Mesendoderm (in vitro differentiated cells): ENCODE data around the gene TENM4.
A peak's percentile ranks its signal among the peaks of the same experiment; 100 is the strongest.

Experiments
- DNase-seq: peaks from one replicate; pipeline ENCODE4 v3.0.0; 2013
- H2AK5ac ChIP-seq: 2 replicates; pipeline ENCODE4 v1.6.1; 2013; ENCODE audit warnings: low read length, inconsistent platforms
- H2BK120ac ChIP-seq: 2 replicates; pipeline ENCODE4 v1.6.1; 2013; ENCODE audit warnings: low read depth, mild to moderate bottlenecking, low read length, moderate library complexity, mixed read lengths
- H2BK15ac ChIP-seq: replicated peaks from 2 replicates; pipeline ENCODE4 v1.6.1; 2013; ENCODE audit warnings: low read depth, mild to moderate bottlenecking, moderate library complexity
- H2BK5ac ChIP-seq: 2 replicates; pipeline ENCODE4 v1.6.1; 2013; ENCODE audit warnings: low read length, inconsistent platforms
- H3K18ac ChIP-seq: 2 replicates; pipeline ENCODE4 v1.6.1; 2013; ENCODE audit warnings: mild to moderate bottlenecking, low read length, mixed read lengths
- H3K23ac ChIP-seq: one replicate; pipeline ENCODE4 v1.6.1; 2013; ENCODE audit warnings: low read length
- H3K27ac ChIP-seq: 2 replicates; pipeline ENCODE4 v1.5.1; 2013; ENCODE audit warnings: low read depth, mild to moderate bottlenecking, inconsistent platforms, low read length, moderate library complexity
- H3K27me3 ChIP-seq: 2 replicates; pipeline ENCODE4 v1.6.1; 2013; ENCODE audit warnings: low read length, control low read depth, mild to moderate bottlenecking, inconsistent platforms; ENCODE audit not compliant: insufficient read depth, poor library complexity
- H3K36me3 ChIP-seq: 2 replicates; pipeline ENCODE4 v1.6.1; 2013; ENCODE audit warnings: low read length, inconsistent platforms; ENCODE audit not compliant: control insufficient read depth, insufficient read depth
- H3K4ac ChIP-seq: one replicate; pipeline ENCODE4 v1.6.1; 2013; ENCODE audit warnings: low read depth, mild to moderate bottlenecking, low read length, moderate library complexity
- H3K4me1 ChIP-seq: 2 replicates; pipeline ENCODE4 v1.6.1; 2013; ENCODE audit warnings: low read depth, low read length, inconsistent platforms; ENCODE audit not compliant: control insufficient read depth
- H3K4me2 ChIP-seq: 2 replicates; pipeline ENCODE4 v1.6.1; 2013; ENCODE audit warnings: low read length
- H3K4me3 ChIP-seq: 2 replicates; pipeline ENCODE4 v1.5.1; 2013; ENCODE audit warnings: mild to moderate bottlenecking, low read length
- H3K56ac ChIP-seq: one replicate; pipeline ENCODE4 v1.6.1; 2013; ENCODE audit warnings: low read length
- H3K79me1 ChIP-seq: 2 replicates; pipeline ENCODE4 v1.6.1; 2013; ENCODE audit warnings: low read length, inconsistent platforms
- H3K79me2 ChIP-seq: 2 replicates; pipeline ENCODE4 v1.6.1; 2013; ENCODE audit warnings: mild to moderate bottlenecking, low read length; ENCODE audit not compliant: control insufficient read depth, insufficient read depth
- H3K9ac ChIP-seq: 2 replicates; pipeline ENCODE4 v1.6.1; 2013; ENCODE audit warnings: low read length, inconsistent platforms
- H4K5ac ChIP-seq: one replicate; pipeline ENCODE4 v1.6.1; 2013; ENCODE audit warnings: low read length
- H4K8ac ChIP-seq: one replicate; pipeline ENCODE4 v1.6.1; 2013; ENCODE audit warnings: low read depth, mild to moderate bottlenecking, control low read depth, low read length, moderate library complexity
- WGBS: extraction: QIAGEN DNeasy Blood & Tissue Kit; methylation state at CpG from one replicate; pipeline ENCODE4 v1.1.7; 2013; ENCODE audit warnings: low lambda C conversion rate, missing lambda C conversion rate; ENCODE audit not compliant: insufficient coverage; ENCODE audit errors: extremely low coverage; 5-methylcytosine and 5-hydroxymethylcytosine counted together

Gene TENM4

GRCh38 chr11:79374727-79375126 lies 66.1 kb downstream of the TENM4 start:
- no peak overlapping the region for H3K4ac ChIP-seq
- WGBS, result no CpG with 5 or more reads among the region's 7 CpGs

GRCh38 chr11:79371724-79372123 lies 69.1 kb downstream of the TENM4 start:
- Histone ChIP-seq H2BK120ac (no peak overlapping the region), H3K4me1 (peaks cover 48% of the 10 kb centered on the region), H4K8ac (no peak overlapping the region), H3K23ac (no peak overlapping the region), H3K18ac (no peak overlapping the region), H3K27me3 (no peaks in the 10 kb centered on the region), H3K4ac (no peak overlapping the region), H3K4me3 (no peak overlapping the region), H2BK15ac (no peak overlapping the region), H3K9ac (no peak overlapping the region), H3K36me3 (no peaks in the 10 kb centered on the region), H3K79me2 (peaks cover 18% of the 10 kb centered on the region), H3K4me2 (no peak overlapping the region), H4K5ac (no peak overlapping the region), H3K27ac (peak overlapping the region; percentile 80), H2AK5ac (no peak overlapping the region), H2BK5ac (no peak overlapping the region), H3K56ac (no peak overlapping the region), H3K79me1 (peaks cover 16% of the 10 kb centered on the region)
- peak; percentile 90 for DNase-seq
- WGBS, result no CpG with 5 or more reads among the region's 2 CpGs

More at GRCh38 chr11:79374727-79375126, 66.1 kb downstream of the TENM4 start:
- H3K27me3 ChIP-seq, result no peaks in the 10 kb centered on the region
- peaks cover 34% of the 10 kb centered on the region for H3K4me1 ChIP-seq
- H3K27ac ChIP-seq, result no peak overlapping the region
- H3K18ac ChIP-seq, result no peak overlapping the region
- H2BK120ac ChIP-seq, result no peak overlapping the region
- H3K23ac ChIP-seq, result no peak overlapping the region
- H4K8ac ChIP-seq, result no peak overlapping the region
- H3K36me3 ChIP-seq, result no peaks in the 10 kb centered on the region
- peaks cover 9% of the 10 kb centered on the region for H3K79me2 ChIP-seq
- peaks cover 14% of the 10 kb centered on the region for H3K79me1 ChIP-seq
- H3K9ac ChIP-seq, result no peak overlapping the region
- no peak overlapping the region for H2AK5ac ChIP-seq
- no peak overlapping the region for H4K5ac ChIP-seq
- H2BK15ac ChIP-seq, result no peak overlapping the region
- no peak for DNase-seq
- no peak overlapping the region for H3K4me3 ChIP-seq
- H3K56ac ChIP-seq, result peak overlapping the region; percentile 38
- H3K4me2 ChIP-seq, result no peak overlapping the region
- peak overlapping the region; percentile 47 for H2BK5ac ChIP-seq

- Histone ChIP-seq H3K18ac (peak overlapping the region; percentile 93), H4K8ac (no peak overlapping the region), H2BK5ac (peak overlapping the region; percentile 97), H2BK15ac (no peak overlapping the region), H3K9ac (peak overlapping the region; percentile 16), H3K79me1 (peaks cover 14% of the 10 kb centered on the region), H3K4me1 (peaks cover 45% of the 10 kb centered on the region), H3K56ac (peak overlapping the region; percentile 77), H3K27me3 (no peaks in the 10 kb centered on the region), H3K27ac (peak overlapping the region; percentile 80), H2BK120ac (peak overlapping the region; percentile 8), H3K4me2 (no peak overlapping the region), H2AK5ac (peak overlapping the region; percentile 70), H3K4me3 (no peak overlapping the region), H3K36me3 (no peaks in the 10 kb centered on the region), H3K4ac (no peak overlapping the region), H3K23ac (peak overlapping the region; percentile 32), H3K79me2 (peaks cover 18% of the 10 kb centered on the region), H4K5ac (no peak overlapping the region)
- peak; percentile 88 for DNase-seq
- WGBS, result no CpG with 5 or more reads among the region's 1 CpG
Measured at GRCh38 chr11:79371152-79371551, 69.7 kb downstream of the TENM4 start.

GRCh38 chr11:79369055-79369454 lies 71.8 kb downstream of the TENM4 start:
- Histone ChIP-seq H3K4me3 (no peak overlapping the region), H4K8ac (no peak overlapping the region), H4K5ac (no peak overlapping the region), H3K27ac (no peak overlapping the region), H3K18ac (peak overlapping the region; percentile 15), H3K4me2 (no peak overlapping the region), H3K4ac (no peak overlapping the region), H3K79me2 (peaks cover 19% of the 10 kb centered on the region), H3K4me1 (peaks cover 39% of the 10 kb centered on the region), H2AK5ac (peak overlapping the region; percentile 6), H2BK120ac (no peak overlapping the region), H3K23ac (no peak overlapping the region), H3K27me3 (no peaks in the 10 kb centered on the region), H3K79me1 (peaks cover 17% of the 10 kb centered on the region), H3K9ac (no peak overlapping the region), H3K56ac (no peak overlapping the region), H3K36me3 (no peaks in the 10 kb centered on the region), H2BK5ac (no peak overlapping the region), H2BK15ac (no peak overlapping the region)
- no peak for DNase-seq
- WGBS, result no CpG with 5 or more reads among the region's 5 CpGs

- H3K4me2 ChIP-seq, result no peak overlapping the region
- no peak overlapping the region for H2AK5ac ChIP-seq
- no peak overlapping the region for H3K27ac ChIP-seq
- H3K9ac ChIP-seq, result no peak overlapping the region
- H3K4me1 ChIP-seq, result peaks cover 33% of the 10 kb centered on the region
- H4K8ac ChIP-seq, result no peak overlapping the region
- no peak overlapping the region for H3K23ac ChIP-seq
- no peaks in the 10 kb centered on the region for H3K36me3 ChIP-seq
- peaks cover 15% of the 10 kb centered on the region for H3K79me1 ChIP-seq
- DNase-seq, result no peak
- no peak overlapping the region for H3K4me3 ChIP-seq
- no peak overlapping the region for H3K56ac ChIP-seq
- H2BK5ac ChIP-seq, result no peak overlapping the region
- peak overlapping the region; percentile 32 for H2BK120ac ChIP-seq
- no CpG with 5 or more reads among the region's 4 CpGs for WGBS
- H2BK15ac ChIP-seq, result no peak overlapping the region
- peak overlapping the region; percentile 81 for H3K18ac ChIP-seq
- no peak overlapping the region for H3K4ac ChIP-seq
- H3K27me3 ChIP-seq, result no peaks in the 10 kb centered on the region
- H3K79me2 ChIP-seq, result peaks cover 18% of the 10 kb centered on the region
- no peak overlapping the region for H4K5ac ChIP-seq
Measured at GRCh38 chr11:79367844-79368243, 73.0 kb downstream of the TENM4 start.

GRCh38 chr11:79366218-79366617 lies 74.6 kb downstream of the TENM4 start:
- no peak overlapping the region for H3K4me3 ChIP-seq
- H2AK5ac ChIP-seq, result no peak overlapping the region
- H2BK120ac ChIP-seq, result no peak overlapping the region
- H2BK15ac ChIP-seq, result no peak overlapping the region
- H3K27ac ChIP-seq, result no peak overlapping the region
- H4K8ac ChIP-seq, result no peak overlapping the region
- no peak overlapping the region for H3K9ac ChIP-seq
- WGBS, result no CpG with 5 or more reads among the region's 2 CpGs
- H3K79me2 ChIP-seq, result peaks cover 18% of the 10 kb centered on the region
- peak; percentile 29 for DNase-seq
- H2BK5ac ChIP-seq, result no peak overlapping the region
- no peaks in the 10 kb centered on the region for H3K36me3 ChIP-seq
- no peak overlapping the region for H3K4ac ChIP-seq
- no peak overlapping the region for H3K23ac ChIP-seq
- H4K5ac ChIP-seq, result no peak overlapping the region
- peaks cover 18% of the 10 kb centered on the region for H3K79me1 ChIP-seq
- no peak overlapping the region for H3K18ac ChIP-seq
- H3K4me1 ChIP-seq, result peaks cover 28% of the 10 kb centered on the region
- H3K27me3 ChIP-seq, result no peaks in the 10 kb centered on the region
- H3K4me2 ChIP-seq, result no peak overlapping the region
- H3K56ac ChIP-seq, result no peak overlapping the region
